Cardiac fibroblast (primary cell): ENCODE data around the gene PROP1.
A peak's percentile ranks its signal among the peaks of the same experiment; 100 is the strongest.
"Not testable (repeated sequence)": the region's sequence is repeated elsewhere in the genome, so short reads cannot be mapped to it uniquely, and the experiment has no call there.

Source experiments
- DNase-seq, 2 donors: peaks; one replicate each; pipeline versions ENCODE4 v3.0.0 to v3.0.0-alpha.2; 2010; ENCODE audit warnings: low read depth in 2 of 2
- H3K4me3 ChIP-seq, 2 donors: replicated peaks in 1 of 2; 1 replicate in 1 of 2; 2 replicates in 1 of 2; pipeline ENCODE4 v1.5.1; 2011; ENCODE audit warnings: low read depth in 2 of 2, low read length in 2 of 2, mild to moderate bottlenecking in 2 of 2, moderate library complexity in 1 of 2
- TF ChIP-seq, protein P1 (sequence below): IDR thresholded peaks from one replicate; pipeline ENCODE4 v1.5.1; 2011; ENCODE audit warnings: low read depth, mild to moderate bottlenecking, low read length, inconsistent platforms

Gene PROP1

DNA sequence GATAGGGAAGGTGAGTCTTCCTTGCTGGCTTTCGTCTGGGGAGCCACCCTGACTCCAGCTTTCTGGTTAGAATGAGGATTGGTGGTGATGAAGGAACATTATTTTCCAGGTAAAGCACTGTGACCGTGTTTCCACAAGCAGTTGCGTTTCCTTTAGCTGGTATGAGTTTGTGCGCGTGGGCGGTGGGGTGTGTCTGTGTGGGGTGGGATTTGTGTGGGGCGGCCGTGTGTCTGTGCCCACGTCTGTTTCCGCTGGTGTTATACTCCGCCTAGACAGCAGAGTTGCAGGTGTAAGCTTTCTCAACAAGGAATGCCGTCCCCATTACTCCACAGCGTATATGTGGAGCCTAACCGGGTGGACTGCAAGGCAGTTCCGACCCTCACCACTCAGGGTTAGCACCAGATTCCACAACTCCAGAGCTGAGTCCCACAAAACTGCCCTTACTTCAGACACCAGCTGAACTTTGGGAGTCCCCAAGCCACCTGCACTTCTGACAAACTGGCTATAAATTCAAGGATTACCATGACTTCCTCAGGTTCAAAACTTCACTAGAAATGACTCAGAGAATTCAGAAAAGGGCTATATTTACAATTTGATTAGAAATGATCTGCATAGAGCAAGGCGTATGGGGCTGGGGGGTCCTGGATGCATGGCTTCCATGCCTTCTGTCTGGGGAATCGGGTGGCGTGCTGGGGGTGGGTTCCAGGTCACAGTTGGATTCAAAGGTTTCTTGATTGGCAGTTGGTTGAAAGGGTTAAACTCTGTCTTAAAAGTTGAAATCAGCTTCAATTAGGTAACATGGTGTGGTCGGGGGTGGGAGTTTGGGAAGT is 29.8 kb downstream of the PROP1 start:
- no peak overlapping the region for H3K4me3 ChIP-seq
- TF ChIP-seq, protein P1, sequence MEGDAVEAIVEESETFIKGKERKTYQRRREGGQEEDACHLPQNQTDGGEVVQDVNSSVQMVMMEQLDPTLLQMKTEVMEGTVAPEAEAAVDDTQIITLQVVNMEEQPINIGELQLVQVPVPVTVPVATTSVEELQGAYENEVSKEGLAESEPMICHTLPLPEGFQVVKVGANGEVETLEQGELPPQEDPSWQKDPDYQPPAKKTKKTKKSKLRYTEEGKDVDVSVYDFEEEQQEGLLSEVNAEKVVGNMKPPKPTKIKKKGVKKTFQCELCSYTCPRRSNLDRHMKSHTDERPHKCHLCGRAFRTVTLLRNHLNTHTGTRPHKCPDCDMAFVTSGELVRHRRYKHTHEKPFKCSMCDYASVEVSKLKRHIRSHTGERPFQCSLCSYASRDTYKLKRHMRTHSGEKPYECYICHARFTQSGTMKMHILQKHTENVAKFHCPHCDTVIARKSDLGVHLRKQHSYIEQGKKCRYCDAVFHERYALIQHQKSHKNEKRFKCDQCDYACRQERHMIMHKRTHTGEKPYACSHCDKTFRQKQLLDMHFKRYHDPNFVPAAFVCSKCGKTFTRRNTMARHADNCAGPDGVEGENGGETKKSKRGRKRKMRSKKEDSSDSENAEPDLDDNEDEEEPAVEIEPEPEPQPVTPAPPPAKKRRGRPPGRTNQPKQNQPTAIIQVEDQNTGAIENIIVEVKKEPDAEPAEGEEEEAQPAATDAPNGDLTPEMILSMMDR: no peak
- DNase-seq: no peak

DNA sequence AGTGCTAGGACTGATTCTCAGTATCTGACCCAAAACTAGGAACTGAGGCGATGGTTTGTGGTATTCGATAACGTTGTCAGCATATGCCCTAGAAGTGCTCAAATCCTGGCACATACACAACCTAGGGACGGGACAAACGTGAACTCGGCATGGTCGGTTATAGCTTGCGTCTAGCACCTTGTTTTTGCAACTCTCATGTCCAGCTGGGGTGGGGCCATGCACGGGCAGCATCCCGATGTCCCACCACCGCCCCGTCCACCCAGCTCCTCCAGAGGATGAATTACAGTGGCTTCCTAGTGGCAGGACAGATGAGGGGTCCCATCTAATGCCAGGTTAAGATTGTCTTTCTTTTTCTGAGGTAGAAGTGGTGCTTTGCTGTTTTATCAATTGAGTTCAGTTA is 31.6 kb downstream of the PROP1 start:
- TF ChIP-seq, protein P1: no peak
- no peak overlapping the region for H3K4me3 ChIP-seq
- DNase-seq: no peak

DNA sequence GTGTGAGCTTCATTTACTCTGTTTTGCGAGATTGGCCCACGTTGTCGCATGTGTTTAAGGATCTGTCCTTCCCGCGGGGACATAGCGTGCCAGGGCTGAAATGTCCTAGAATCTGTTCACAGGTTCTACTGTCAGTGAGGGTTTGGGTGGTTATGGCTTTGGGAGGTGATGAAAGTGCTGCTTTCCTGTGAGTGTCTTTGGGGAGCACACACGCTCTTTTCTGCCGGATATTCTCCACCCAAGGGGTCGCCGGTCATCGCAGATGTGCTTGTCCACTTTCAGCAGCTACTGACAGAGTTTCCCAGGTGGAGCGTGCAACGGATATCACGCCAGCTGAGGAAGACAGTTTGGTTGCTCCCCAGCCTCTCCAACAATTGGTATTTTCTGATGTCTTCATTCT is 32.1 kb downstream of the PROP1 start:
- DNase-seq: no peak
- TF ChIP-seq, protein P1: no peak
- H3K4me3 ChIP-seq: no peak overlapping the region

DNA sequence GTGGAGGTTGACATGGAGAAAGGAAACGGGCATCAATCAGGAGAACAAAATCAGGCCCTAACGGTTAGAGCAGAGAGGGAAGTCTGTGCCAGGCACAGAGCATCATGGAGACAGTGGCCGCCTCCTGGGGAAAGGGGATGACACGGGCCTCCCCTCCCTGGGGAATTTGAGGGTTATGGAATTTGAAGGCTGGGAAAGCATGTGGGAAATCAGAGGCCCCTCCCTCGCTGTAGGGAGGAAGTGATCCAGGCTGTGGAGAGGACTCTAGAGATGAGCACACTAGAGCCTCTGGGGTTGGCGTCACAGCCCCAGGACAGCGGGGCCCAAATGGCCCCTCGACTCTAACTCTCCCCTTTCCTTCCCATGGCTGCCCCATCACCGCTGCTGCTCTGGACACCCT is 36.7 kb downstream of the PROP1 start:
- TF ChIP-seq, protein P1: no peak
- no peak overlapping the region for H3K4me3 ChIP-seq
- DNase-seq: no peak

DNA sequence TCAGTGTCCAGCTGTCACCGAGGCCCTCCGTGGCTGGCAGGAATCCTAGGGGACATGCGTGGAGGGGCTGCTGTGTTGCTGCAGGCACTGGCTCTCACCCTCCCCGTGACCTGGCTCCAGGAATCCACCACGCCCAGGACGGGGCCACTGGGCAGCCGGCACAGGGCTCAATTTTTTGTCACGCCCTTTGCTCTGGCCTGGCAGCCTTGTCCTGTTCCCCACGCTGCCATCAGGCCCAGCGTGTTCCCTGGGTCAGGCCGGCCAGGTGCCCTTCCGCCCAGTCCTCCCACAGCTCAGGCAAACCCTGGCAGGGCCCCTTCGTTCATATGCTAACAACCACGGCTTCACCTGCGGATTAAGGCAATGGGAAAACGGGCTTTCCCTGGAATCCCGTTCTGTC is 37.3 kb downstream of the PROP1 start:
- DNase-seq: no peak
- H3K4me3 ChIP-seq: no peak overlapping the region
- TF ChIP-seq, protein P1: no peak

DNA sequence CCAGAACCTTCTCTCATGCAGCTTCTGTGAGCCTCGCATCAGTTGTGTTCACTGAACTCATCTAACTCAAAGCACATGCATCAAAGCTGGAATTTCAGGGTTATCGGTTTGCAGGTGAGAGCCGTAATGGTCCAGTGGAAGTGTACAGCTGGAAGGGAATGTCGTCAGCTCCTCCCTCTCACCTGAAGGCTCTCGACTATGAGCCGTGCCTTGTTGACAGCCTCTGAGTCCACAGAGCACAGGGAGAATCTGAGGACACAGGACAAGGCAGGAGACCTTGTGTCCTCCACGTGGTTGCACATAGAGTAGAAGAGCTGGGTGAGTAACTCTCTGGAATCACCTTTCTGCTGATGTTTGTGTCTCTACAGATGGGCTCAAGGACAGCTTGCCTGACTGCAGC is 38.8 kb downstream of the PROP1 start:
- DNase-seq: no peak
- TF ChIP-seq, protein P1: no peak
- H3K4me3 ChIP-seq: no peak overlapping the region

DNA sequence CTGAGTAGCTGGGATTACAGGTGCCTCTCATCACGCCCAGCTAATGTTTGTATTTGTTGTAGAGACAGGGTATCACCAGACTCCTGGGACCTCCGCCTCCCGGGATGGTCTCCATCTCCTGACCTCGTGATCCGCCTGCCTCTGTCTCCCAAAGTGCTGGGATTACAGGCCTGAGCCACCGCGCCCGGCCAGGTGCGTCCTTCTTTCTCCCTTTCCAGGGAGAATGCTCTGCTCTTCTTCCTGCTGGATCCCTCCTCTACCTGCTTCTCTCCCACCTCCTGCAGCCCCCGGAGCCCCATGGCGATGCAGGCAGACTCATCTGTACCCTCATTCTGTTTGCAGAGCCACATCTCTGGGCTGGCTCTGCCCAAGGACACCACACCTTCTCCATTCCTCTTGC is 42.9 kb downstream of the PROP1 start:
- H3K4me3 ChIP-seq, DNase-seq: not testable (repeated sequence)

DNA sequence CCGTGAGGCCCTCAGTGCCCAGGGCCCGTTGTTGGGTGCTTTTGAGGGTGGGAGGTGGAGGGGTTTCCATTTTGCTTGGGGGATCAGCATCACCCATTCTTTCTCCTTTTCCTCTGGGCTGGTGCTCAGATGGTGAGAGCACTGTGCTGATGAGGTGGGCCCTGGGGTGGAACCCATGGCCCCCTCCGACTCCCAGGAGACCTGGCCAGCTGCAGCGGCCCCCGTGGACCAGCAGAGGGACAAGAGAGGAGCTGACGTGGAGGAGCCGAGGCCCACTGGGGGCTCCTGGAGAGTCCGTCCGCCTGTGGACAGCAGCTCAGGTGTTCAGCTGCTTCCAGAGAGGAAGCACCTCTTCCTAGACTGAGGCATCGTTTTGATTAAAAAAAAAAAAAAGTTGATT is 46.4 kb downstream of the PROP1 start:
- H3K4me3 ChIP-seq, DNase-seq: not testable (repeated sequence)

DNA sequence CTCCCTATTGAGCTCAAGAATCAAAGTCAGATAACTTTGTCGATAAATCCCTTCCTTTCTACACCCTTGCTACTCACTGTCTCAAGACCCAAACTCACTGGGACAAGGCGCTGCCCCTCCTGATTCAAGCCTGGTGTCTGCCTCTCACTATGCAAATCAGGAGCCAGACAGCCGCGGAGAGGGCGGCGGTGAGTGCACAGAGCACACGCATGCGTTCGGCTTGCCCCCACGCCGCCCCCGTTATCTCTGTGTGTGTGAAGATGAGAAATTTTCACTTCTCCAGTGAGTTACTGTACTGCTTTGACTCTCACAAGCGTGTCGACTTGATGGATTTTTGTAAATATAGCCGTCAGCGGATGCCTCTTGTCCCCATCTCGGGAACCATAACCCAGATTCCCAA is 47.0 kb downstream of the PROP1 start:
- not testable (repeated sequence) for H3K4me3 ChIP-seq, DNase-seq

DNA sequence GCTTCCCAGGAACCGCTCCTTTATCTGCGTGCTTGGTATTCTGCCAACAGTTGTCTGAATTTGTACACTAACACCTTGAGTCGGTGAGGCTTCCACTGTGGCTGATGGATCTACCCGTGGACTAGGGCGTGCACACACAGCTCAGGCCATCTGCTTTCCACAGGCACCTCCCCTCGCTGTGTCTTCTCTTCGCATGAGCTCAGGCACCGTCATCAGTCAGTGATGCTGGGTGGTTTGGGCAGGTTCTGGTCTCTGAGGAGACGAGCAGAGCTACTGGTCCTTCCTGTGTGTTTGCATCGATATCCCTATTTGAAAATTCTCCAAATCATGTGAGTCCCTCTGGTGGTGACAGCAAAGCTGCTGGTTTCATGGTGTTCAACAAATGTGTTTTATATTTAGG is 48.1 kb downstream of the PROP1 start:
- DNase-seq: peak; percentile 12 to 27
- not testable (repeated sequence) for H3K4me3 ChIP-seq

DNA sequence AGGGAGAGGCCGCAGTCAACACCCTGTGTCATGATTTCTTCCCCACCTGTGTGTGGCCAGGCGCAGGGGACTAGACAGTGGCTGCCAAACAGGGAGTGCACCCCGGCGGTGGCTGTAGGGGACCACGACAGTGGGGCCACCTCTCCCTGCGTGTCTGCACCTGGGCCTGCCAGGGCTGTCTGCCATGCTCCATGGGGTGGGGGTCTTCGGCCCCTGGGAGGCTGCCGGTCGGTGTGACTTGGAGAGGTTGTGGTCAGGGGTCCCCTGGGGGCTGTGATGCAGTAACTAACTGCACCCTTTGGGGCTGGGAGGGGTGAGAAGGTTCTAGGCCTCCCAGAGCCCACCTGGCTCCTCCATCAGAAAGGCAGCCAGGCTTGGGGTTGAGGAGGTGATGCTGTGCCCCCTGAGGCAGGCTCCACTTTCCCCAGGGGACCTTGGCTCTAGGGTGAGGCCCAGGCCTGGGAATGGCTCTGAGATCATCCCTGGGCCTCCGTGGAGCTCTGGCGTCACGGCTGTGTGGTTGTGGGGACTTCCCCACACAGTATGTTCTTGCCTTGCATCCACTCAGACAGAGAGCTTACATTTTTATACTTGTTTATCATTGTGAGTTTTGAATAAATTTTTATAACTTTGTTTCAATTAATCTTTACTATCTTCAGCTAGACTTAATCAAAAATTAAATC is 50.3 kb downstream of the PROP1 start:
- peak in 1 of 2 donors; percentile 35 for DNase-seq
- H3K4me3 ChIP-seq: not testable (repeated sequence)
